Measurements from ENCODE around the gene TINAG.

Gene TINAG

GRCh38 chr6:54282186-54282585 lies 26.1 kb upstream of the TINAG start:
- Histone ChIP-seq H3K36me3 (no peaks in the 10 kb centered on the region), H3K4me3 (no peak overlapping the region), H3K4me1 (no peaks in the 10 kb centered on the region), H3K9ac (no peak overlapping the region), H3K27me3 (no peaks in the 10 kb centered on the region), H3K27ac (no peak overlapping the region), H3K4me2 (no peak overlapping the region), H3K9me3 (replicated peaks in 1 of 11) (no peaks in the 10 kb centered on the region), H4K20me1 (no peaks in the 10 kb centered on the region)
- no peak for TF ChIP-seq Cebpa-rat (IDR thresholded peaks at IDR 0.05)

GRCh38 chr6:54284161-54284860 lies 23.9 kb upstream of the TINAG start:
- Histone ChIP-seq H3K27me3 (no peaks in the 10 kb centered on the region), H3K9me3 (replicated peaks in 1 of 11) (no peaks in the 10 kb centered on the region), H3K9ac (no peak overlapping the region), H4K20me1 (no peaks in the 10 kb centered on the region), H3K4me2 (no peak overlapping the region), H3K27ac (no peak overlapping the region), H3K36me3 (no peaks in the 10 kb centered on the region), H3K4me1 (no peaks in the 10 kb centered on the region), H3K4me3 (no peak overlapping the region)
- TF ChIP-seq Cebpa-rat (IDR thresholded peaks at IDR 0.05): no peak

DNA sequence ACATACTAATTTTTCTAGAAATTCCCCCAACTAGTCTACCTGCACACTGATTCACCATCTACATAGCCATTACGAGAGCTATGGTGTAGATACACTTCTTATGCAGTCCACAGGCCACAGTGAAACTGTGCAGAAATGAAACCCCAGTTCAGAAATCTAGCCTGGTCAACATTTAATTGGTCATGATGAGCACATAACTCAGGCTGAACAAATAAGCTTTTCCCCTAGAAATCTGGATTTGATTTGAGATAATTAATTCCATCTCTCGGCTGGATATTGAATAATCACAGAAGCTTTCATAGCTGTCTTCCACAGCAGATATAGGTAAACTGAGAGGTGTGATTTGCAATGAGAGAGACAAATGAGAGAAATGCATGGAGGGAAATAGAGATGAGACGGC lies 22.6 kb upstream of the TINAG start:
- Histone ChIP-seq H3K4me2 (no peak overlapping the region), H3K36me3 (no peaks in the 10 kb centered on the region), H3K27me3 (no peaks in the 10 kb centered on the region), H3K9ac (no peak overlapping the region), H3K27ac (no peak overlapping the region), H3K4me3 (no peak overlapping the region), H3K4me1 (peaks cover 0 to 6% (median under 1%) of the 10 kb centered on the region in 10 experiments; a peak in 10 of 20 replicates), H4K20me1 (no peaks in the 10 kb centered on the region), H3K9me3 (replicated peaks in 1 of 11) (no peaks in the 10 kb centered on the region)
- no peak for TF ChIP-seq Cebpa-rat (IDR thresholded peaks at IDR 0.05)

DNA sequence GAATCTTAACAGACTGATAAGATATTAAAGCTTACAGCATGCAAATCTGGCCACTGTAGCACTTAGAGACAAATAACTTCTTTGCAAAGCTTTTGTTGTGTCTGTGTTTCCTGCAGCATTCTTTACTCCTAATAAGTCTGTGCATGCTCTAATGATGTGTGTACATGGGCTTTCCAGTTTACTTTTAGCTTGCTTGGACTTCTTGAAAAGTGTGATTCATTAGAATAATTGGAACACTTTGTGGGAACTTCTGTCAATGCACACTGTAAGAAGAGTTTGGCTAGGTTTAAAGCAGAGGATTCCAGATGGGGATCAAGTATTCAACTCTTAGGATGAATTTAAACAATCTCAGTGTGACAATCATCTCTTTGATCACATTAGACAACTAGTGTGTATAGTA lies 22.1 kb upstream of the TINAG start:
- Histone ChIP-seq H3K9ac (no peak overlapping the region), H4K20me1 (no peaks in the 10 kb centered on the region), H3K4me3 (no peak overlapping the region), H3K4me1 (peaks cover 0 to 11% (median 6%) of the 10 kb centered on the region in 10 experiments; a peak in 13 of 20 replicates), H3K27ac (no peak overlapping the region), H3K9me3 (replicated peaks in 1 of 11) (no peaks in the 10 kb centered on the region), H3K36me3 (no peaks in the 10 kb centered on the region), H3K27me3 (no peaks in the 10 kb centered on the region), H3K4me2 (no peak overlapping the region)
- no peak for TF ChIP-seq Cebpa-rat (IDR thresholded peaks at IDR 0.05)

GRCh38 chr6:54288474-54288873 lies 19.8 kb upstream of the TINAG start:
- no peak overlapping the region for H3K27ac ChIP-seq
- H3K4me3 ChIP-seq: no peak overlapping the region
- no peaks in the 10 kb centered on the region for H4K20me1 ChIP-seq
- H3K27me3 ChIP-seq: no peaks in the 10 kb centered on the region
- H3K4me2 ChIP-seq: no peak overlapping the region
- H3K9me3 ChIP-seq (replicated peaks in 1 of 11): no peaks in the 10 kb centered on the region
- peaks cover 0 to 25% (median 15%) of the 10 kb centered on the region in 10 experiments; a peak in 13 of 20 replicates for H3K4me1 ChIP-seq
- H3K9ac ChIP-seq: no peak overlapping the region
- no peaks in the 10 kb centered on the region for H3K36me3 ChIP-seq
- TF ChIP-seq Cebpa-rat (IDR thresholded peaks at IDR 0.05): no peak

GRCh38 chr6:54289426-54289825 lies 18.8 kb upstream of the TINAG start:
- Histone ChIP-seq H3K9me3 (replicated peaks in 1 of 11) (no peaks in the 10 kb centered on the region), H3K4me2 (no peak overlapping the region), H3K9ac (no peak overlapping the region), H3K36me3 (no peaks in the 10 kb centered on the region), H3K4me3 (no peak overlapping the region), H3K4me1 (peaks cover 0 to 25% (median 15%) of the 10 kb centered on the region in 10 experiments; a peak in 13 of 20 replicates), H4K20me1 (no peaks in the 10 kb centered on the region), H3K27ac (no peak overlapping the region), H3K27me3 (no peaks in the 10 kb centered on the region)
- TF ChIP-seq Cebpa-rat (IDR thresholded peaks at IDR 0.05): no peak

GRCh38 chr6:54291146-54291545 lies 17.1 kb upstream of the TINAG start:
- Histone ChIP-seq H3K4me2 (peak overlapping the region in 8 of 11 experiments; percentile 25 to 59 (median 42); a peak in 15 of 22 replicates), H3K27ac (peak overlapping the region in 7 of 11 experiments; percentile 8 to 56 (median 40); a peak in 10 of 22 replicates), H3K9me3 (replicated peaks in 1 of 11) (no peaks in the 10 kb centered on the region), H3K4me1 (peaks cover 0 to 25% (median 15%) of the 10 kb centered on the region in 10 experiments; a peak in 13 of 20 replicates), H3K36me3 (no peaks in the 10 kb centered on the region), H4K20me1 (no peaks in the 10 kb centered on the region), H3K27me3 (no peaks in the 10 kb centered on the region), H3K9ac (no peak overlapping the region), H3K4me3 (no peak overlapping the region)
- no peak for TF ChIP-seq Cebpa-rat (IDR thresholded peaks at IDR 0.05)

DNA sequence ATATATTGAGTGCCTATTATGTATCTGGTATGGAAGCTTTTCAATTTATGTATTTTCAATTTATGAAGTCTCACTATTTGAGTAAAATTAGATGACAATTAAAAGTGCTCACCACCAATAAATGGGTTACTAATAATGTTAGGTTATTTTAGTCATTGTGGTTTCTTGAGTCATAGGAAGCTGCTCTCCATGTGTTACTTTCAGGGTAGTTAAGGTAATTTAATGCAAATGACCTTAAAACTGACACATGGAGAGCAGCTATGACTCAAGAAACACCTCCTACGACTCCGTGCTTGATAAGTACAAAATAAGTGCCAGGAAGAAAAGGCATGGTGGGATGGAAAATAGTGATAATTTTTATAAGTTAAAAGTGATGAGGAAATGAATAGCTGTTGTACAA lies 16.5 kb upstream of the TINAG start:
- no peak overlapping the region for H3K9ac ChIP-seq
- no peak for TF ChIP-seq Cebpa-rat (IDR thresholded peaks at IDR 0.05)

GRCh38 chr6:54294965-54295532 lies 13.2 kb upstream of the TINAG start:
- Histone ChIP-seq H4K20me1 (no peaks in the 10 kb centered on the region), H3K9ac (no peak overlapping the region), H3K4me1 (peaks cover 0 to 25% (median 15%) of the 10 kb centered on the region in 10 experiments; a peak in 13 of 20 replicates), H3K9me3 (replicated peaks in 1 of 11) (no peaks in the 10 kb centered on the region), H3K27ac (no peak overlapping the region), H3K4me2 (no peak overlapping the region), H3K4me3 (no peak overlapping the region), H3K36me3 (no peaks in the 10 kb centered on the region), H3K27me3 (no peaks in the 10 kb centered on the region)
- no peak for TF ChIP-seq Cebpa-rat (IDR thresholded peaks at IDR 0.05)

More for the DNA sequence above, 16.5 kb upstream of the TINAG start:
- Histone ChIP-seq H3K4me1 (peaks cover 0 to 25% (median 15%) of the 10 kb centered on the region in 10 experiments; a peak in 13 of 20 replicates), H3K27me3 (no peaks in the 10 kb centered on the region), H3K4me2 (peak overlapping the region in 8 of 11 experiments; percentile 25 to 59 (median 45); a peak in 13 of 22 replicates), H3K27ac (peak overlapping the region in 5 of 11 experiments; percentile 8 to 56 (median 40); a peak in 6 of 22 replicates), H4K20me1 (no peaks in the 10 kb centered on the region), H3K4me3 (no peak overlapping the region), H3K9me3 (replicated peaks in 1 of 11) (no peaks in the 10 kb centered on the region), H3K36me3 (no peaks in the 10 kb centered on the region)

Measured in BLaER1 treated with 17β-estradiol and CSF1 and Interleukin-3, amounts not matched to agents 10 nM and 100 nM (cell line).